Inflammatory macrophage treated with lipopolysaccharide for 4 hours (primary cell): ENCODE measurements around the gene TTC32.
"Not testable (repeated sequence)": the region's sequence is repeated elsewhere in the genome, so short reads cannot be mapped to it uniquely, and the experiment has no call there.

ENCODE experiments used
- DNase-seq: peaks from one replicate; pipeline ENCODE4 v3.0.0-alpha.2; 2020

TTC32 gene

DNA sequence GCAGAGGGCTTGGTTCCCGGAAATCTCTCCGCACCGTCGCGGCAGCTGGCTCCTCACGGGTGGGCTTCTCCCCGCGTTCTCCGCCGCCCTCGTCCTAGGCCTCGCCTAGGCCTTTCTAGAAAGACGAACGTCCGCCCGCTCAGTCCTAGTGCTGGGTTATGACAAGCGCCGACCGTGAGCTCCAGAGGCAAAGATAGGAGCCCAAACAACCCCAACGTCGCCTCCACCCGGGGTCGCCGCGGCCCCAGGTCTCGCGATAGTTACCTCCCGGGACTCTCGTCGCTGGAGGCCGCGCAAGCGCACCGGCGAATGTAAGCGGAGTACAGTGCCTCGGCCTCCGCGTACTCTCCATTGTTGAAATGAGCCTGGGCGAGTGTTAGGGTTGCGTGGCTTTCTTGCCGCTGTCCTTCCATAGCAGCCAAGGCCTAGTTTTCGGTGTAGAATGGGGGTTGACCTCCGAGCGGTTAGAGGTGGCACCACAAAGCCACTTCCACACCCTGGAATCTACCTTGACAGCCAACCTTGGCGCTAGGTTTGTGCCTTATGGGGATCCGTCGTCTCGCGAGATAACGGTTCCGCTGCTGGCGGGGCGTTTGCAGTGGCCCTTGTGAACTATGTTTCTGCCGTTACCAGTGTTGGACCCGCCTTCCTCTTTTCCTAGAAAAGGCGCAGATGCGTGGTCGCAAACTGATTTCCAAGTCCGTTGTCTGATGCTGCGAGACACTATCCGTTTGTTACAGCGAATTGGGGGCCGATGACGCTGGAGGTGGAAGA, at the start of gene TTC32:
TSS of gene TTC32 (minus strand) at position 542 of the 774 bp plus-strand sequence. CDS start at position 413, 129 bp downstream.
- DNase-seq: peak; percentile 92

DNA sequence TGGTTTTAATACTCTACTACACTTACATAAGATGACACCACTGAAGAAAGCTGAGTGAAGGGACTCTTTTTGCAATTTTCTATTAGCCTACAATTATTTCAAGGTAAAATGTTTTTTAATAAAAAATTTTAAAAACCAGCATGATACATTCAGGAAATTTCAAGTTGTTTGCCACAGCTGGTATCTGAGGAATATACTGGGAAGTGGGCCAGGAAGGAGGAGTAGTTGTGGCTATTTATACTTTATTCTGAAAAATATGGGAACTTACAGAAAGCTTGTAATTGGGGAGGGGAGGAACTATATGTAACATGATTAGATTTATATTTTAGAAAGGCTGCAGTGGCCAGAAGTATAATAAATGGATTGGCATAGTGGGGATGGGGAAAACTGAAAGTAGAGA, 47.3 kb upstream of the TTC32 start:
- DNase-seq: no peak

DNA sequence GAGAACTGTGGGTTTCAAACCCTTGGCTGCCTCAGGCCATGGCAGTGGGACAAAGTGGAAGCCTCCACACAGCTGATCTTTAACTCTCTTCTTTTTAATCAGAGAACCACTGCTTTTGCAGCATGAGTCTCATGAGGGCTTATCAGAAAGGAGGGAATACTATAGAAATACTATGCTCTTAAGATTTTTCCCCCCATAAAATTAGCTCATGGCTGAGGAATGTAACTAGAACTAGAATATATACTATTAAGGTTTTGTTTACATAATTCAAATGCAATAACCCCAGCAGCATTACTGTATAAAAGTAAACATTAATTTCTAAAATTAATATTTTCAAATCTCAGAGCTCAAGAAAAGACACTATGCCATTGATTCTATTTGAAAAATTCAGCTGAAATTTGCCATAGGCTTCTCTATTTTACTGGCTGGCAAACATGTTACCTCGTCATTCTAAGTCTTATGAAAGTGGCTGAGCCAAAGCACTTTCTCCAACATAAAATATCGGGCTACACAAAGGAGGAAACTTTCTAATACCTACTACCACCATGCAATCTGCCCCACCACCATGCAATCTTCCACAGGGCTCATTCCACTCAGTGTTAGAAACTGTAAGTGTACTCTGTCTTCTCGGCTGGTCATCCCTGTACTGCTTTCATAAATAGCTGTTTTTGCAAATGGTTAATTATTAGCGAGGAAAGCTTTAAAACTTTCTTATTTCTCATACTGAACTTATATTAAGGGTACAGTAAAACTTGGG, 45.6 kb upstream of the TTC32 start:
- DNase-seq: no peak

DNA sequence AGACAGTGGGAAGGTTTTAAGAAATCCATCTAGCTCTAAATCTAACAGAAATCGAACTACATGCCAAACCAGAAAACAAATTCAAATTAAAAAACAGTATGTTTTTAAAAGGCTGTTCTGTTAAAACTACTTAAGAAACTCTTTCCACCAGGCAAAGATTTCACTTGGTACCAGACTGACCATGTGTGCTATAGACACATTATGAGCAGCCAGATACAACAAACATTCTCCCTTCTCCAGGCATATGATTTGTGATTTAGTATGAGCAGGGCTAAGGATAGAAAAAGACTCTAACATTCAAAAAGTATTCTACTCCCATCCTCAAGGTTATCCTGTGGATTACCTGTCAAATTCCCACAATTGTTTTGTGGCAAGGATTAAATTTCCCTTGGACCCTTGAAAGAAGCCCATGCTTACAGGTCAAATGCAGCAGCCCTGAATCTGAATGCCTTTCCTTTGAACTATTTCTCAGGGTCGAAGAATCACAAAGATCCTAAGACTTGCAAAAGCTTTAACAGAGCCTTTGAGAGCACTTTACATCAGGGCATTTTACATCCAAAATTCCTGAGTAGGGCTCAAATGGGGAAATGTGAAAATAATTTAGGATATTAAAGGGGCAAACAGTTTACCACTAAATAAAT, 42.5 kb upstream of the TTC32 start:
- DNase-seq: no peak

DNA sequence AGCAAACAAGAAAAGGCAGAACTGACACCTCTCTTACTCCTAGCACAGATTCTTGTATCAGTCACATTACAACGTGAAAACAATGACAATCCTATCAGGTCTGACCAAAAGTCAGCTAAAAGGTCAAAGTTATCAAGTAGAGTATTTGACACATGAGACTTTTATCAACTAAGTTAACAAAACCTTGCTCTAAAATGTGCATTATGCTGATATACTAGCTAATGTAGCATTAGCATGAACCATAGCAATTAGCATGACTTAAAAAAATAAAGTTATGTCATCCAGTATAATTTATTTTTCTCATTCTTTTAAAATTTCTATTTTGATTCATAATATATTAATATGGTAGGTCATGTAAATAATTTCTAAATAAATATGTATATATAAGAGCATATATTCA, 41.4 kb upstream of the TTC32 start:
- DNase-seq: no peak

DNA sequence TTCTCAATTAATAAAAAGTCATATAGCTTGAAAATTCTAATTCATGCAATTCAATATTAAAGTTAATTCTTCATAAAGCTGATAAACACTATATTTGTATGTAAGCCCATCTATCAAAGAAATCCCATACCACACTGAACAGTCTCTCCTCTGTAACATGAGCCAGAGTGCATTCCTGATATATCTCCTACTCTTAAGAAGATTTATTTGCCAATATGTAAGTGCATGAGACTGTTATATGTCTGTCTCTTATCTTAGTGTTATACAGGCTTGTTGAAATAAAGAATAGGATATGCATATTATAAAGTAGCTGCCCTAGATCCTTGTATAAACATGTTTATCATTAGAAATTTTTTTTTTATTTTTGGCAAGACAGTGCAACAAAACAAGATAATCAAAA, 40.4 kb upstream of the TTC32 start:
- DNase-seq: no peak

DNA sequence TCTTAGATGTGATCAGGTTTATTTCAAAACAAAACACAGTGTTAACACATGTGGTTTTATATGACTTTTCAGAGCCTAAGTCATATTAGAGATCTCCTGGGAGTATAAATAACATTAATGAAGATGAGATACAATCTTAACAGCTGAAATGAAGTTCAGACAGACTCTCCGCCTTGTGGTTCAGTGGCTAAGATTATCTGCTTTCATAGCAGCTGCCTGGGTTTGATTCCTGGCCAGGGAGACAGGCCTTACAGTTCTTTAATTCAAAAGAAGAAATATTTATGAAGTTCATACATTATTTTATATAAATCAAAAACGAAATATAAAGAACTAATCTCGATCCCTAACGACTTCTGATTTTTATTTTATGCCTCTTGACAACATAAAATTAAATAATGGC, 35.2 kb upstream of the TTC32 start:
- no peak for DNase-seq

DNA sequence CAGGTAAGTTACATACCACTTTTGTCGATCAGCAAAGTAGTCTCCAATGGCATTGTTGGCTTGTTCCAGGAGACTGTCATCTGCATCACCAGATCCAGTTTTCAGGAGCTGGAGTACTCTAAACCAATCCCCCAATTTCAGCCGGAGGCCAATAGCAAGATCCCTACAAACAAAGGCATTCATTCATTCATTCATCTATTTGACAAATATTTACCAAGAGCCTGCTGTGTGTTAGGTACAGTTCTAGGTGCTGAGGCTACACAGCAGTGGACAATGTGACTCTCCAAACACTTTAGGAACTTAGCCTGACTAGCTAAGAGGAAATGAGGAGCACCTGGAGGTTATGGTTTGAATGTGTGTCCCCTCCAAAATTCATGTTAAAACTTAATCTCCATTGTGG, 34.4 kb upstream of the TTC32 start:
- DNase-seq: no peak

DNA sequence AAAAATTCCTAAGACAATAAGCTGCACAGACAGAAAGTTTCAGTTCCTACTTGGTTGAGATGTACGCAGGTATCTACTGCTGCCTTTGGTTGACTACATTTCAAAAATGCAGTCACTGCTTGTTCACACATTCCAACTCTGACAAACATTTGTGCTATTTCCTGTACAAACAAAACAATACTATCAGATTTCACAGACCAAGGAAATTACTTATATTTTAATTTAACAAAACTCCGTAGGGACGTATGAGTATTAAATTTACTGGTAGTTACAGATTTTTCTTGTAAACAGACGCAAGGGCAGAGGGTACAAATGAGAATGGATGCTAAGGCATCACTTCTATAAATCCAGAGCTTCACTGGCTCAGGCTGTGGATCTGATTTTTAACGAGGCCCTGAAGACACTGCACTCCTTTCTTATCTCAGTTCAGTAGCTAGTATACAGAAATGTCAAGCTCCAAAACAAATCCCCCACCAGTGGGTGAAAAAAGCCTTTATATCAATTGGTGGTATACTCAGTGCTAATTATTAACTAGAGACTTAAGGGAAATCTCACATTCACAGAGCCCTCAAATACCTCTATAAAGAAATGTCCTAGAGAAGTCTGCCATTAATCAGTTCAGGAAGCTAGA, 31.7 kb upstream of the TTC32 start:
- DNase-seq: no peak

DNA sequence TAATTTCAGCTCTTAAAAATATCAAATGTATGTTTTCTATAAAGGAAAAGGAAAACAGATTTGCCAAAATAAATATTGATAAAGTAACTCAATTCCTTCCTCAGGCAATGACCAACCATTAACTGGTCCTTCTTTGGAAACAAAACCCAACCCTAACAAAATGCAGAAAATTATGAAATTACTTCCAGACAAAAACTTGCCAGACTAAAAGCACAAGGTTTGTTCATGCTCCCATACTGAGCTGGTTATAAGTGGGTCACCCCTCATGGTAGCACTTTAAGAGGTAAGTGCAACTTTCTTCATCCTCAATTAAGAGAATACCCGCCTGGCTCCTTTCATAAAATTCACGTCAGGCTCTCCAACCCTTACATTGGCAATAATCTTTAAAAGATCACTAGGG, 31.1 kb upstream of the TTC32 start:
- no peak for DNase-seq

DNA sequence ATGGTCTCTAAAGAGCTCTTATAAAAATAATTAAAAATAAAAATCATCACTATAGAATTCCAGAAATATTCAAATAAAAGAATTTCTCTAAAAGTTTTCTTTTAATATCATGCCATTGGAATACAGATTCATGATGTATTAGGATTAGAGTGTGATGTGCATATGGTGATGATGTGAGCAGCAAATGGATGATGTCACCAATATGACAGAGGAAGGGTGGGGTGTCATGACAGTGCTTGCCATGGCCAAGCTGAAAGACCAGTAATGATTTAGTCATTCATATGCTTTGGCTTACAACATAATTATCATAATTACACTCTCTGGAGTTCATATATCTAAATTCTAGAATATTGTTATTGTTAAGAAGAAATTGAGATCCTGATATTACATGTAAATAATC, 27.4 kb upstream of the TTC32 start:
- DNase-seq: no peak

DNA sequence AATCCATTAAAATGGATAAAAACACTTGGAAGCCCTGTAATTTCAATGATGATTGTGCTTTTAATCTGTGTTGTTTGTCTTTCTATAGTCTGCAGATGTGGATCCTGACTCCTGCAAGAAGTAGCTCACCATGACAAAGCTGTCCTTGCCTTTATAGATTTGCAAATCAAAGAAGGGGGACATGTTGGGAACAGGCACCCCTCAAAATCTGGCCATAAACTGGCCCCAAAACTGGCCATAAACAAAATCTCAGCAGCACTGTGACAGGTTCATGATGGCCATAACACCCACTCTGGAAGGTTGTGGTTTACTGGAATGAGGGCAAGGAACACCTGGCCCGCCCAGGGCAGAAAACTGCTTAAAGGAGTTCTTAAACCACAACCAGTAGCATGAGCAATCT, 26.0 kb upstream of the TTC32 start:
- DNase-seq: not testable (repeated sequence)

DNA sequence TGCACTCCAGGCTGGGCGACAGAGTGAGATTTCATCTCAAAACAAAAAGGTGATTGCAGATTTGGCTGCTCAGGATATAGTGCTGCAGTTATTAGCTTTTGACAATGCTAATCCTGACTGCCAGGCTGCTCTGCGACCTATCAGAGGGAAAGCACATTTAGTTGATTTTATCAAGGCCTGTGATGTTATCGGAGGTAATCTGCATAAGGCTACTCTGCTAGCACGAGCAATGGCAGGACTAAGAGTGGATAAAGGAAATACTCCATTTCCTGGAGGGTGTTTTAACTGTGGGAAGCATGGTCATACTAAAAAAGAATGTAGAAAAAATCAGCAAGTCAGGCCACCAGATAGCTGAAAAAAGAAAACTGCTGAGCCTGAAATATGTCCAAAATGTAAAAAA, 22.7 kb upstream of the TTC32 start:
- not testable (repeated sequence) for DNase-seq

DNA sequence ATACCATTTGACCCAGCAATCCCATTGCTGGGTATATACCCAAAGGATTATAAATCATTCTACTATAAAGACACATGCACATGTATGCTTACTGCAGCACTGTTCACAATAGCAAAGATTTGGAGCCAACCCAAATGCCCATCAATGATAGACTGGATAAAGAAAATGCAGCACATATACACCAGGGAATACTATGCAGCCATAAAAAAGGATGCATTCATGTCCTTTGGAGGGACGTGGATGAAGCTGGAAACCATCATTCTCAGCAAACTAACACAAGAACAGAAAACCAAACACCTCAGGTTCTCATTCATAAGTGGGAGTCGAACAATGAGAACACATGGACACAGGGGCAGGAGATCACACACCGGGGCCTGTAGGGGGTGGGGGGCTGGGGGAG, 20.4 kb upstream of the TTC32 start:
- not testable (repeated sequence) for DNase-seq

DNA sequence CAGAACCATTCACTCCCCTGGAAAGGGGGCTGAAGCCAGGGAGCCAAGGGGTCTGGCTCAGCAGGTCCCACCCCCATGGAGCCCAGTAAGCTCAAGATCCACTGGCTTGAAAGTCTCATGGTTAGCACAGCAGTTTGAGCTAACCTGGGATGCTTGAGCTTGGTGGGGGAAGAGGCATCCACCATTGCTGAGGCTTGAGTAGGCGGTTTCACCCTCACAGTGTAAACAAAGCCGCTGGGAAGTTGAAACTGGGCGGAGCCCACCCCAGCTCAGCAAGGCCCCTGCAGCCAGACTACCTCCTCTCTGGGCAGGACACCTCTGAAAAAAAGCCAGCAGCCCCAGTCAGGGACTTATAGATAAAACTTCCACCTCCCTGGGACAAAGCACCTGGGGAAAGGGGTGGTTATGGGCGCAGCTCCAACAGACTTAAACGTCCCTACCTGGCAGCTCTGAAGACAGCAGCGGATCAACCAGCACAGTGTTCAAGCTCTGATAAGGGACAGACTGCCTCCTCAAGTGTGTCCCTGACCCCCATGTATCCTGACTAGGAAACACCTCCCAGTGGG, 14.7 kb upstream of the TTC32 start:
- DNase-seq: no peak

DNA sequence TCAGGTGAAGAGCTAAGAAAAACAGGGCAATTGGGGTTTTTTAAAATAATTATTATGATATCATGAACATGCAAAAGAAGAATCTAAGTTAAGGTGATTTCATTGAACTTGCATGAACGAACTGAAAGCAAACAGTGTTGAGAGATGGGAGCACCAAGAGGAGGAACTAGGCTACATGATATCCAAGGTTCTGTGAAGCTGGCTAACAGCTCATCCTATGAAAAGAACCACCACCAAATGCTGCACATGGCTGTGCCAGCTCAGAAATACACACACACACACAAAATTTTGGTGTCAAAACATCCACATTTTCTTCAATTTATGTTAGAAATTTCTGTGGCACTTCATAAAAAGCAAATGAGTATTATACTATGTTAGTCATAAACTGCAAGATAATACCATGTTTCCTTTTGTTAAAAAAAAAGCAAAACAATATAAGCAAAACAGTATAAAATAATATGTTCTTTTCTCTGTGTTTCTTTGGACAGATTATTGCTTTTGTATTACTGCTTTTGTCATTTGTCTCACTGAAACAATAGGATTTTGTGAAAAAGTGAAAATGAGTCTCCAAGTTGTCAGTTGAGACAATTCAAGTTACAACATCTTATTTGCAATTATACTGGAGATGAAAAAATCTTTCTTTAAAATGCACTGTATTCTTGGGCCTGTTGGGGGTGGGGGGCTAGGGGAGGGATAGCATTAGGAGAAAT, 12.6 kb upstream of the TTC32 start:
- DNase-seq: no peak

DNA sequence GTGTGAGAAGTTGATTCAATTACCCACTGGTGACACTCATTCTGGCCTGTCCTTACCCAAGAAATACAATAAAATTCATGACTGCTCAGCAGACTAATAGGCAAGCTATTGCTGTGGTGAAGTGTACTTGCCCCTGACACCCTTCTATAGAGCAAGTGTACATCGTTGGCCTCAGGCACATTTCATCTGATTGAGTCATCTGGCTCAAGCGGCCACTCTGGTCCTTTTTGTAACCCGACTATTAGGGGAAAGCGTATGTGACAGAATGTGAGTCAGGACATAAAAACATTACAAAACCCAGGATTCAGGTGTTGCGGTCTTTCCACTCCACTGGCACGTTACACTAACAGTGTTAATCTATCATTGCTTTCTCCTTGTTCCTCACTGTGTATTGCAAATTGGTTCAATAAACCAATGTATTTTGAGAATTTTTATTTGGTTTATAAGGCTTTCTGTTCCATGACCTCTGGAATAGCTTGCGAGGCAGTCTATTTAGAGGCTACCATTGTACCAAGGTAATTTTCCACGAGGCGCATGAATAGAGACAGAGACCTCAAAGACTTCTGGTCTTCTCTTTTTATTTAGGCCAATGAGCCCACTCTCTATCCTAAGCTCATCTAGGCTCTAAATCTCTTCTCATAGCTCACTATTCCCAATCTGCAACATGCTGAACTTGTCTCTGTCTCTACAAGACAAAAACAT, 10.2 kb upstream of the TTC32 start:
- no peak for DNase-seq

DNA sequence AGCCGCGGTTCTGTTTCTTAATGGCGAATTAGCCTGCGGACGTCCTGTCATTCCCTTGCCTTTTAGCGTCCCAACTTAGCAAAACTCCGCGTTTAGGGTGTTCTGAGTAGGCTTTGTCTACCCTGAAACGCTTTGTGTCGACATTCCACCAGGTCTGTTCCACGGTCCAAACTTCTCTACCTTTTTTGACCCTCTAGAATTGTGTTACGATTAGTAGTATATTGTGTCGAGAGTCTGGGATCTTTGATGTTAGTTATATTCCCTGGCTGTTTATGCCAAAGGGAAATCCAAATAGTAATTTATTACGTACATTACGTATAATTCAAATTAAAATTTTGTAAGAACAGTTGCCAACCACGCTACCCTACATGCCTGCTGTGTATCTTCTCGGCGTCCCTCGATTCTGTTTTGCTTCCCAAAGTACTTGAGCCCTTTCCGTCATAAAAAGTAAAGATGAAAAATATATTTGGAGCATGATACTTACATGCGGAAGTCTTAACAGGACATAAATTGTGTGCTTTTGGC, 495 bp upstream of the TTC32 start:
- DNase-seq: peak; percentile 31

DNA sequence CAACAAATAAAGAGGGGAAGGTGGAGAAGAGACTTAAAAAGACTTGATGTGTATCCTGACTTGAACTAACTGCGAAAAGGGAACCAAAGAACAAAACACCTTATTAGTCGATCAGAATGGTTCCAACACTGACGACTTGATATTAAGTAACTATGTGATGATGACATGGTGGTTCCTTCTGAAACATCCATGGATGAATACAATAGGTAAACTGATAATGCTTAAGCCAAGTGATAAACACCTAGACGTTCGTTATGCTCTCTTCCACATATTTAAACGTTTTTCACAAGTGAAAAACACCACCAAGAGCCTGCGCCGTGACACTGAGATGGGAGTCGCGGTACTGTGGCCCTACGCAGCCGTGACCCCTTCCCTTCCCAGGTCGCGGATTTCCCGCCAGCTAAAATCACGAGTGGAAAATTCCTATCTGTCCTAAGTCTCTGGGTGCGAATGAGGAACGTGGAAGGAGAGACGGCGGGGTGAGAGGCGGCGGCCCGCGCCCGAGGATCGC, 797 bp downstream of the TTC32 start:
- DNase-seq: peak; percentile 62

DNA sequence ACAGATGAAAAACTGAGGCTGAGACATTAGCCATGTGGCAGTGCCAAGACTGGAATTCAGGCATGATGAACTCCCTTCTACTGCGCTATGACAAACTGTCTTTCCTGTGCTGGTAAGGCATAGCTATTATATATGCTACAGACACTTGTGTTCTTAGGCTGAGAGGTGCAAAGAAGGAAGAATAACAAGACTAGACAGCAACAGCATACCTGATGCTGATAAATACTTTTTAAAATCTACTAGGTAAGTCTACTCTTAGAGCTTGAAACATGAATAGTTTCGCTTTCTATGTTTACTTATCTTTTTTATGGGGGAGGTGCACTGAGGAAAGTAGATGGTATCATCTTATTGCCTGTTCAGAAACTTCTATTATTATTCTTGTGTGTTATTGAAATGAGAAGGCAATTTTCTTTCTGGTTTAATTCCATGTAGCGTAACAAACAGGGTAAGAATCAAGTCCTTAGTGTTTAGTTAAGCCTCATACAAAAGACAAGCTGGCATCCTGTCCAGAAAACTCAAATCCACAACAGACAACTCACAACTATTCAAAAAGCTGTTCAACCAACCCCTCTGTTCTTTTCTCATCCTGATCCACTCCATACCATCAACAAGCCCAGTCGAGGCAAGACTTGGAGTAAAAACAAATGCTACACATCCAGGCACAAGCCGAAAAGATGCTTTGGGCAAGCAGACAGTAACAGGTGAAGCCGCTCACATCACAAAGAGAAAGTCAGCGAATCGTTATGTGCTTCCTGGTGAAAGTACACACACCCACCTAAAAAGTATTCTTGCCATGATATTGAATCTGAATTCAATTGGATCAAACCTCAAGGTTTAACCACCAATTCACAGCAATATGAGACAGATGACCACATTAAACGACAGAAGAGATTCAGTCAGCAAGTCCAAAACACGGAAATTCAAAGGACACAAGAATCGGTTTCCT, 1.5 kb downstream of the TTC32 start:
- peak; percentile 26 for DNase-seq
